H9 (cell line): Measurements from ENCODE around the gene SPAG4. TPM values are rescaled to one million over a fixed set of nuclear protein-coding genes. Genes with fewer than 3 reads are reported as not detected.

Source experiments
- DNase-seq: peaks from one replicate; pipeline ENCODE4 v3.0.0-alpha.2; 2017
- H2AFZ ChIP-seq: one replicate; pipeline ENCODE4 v1.6.1; 2013; ENCODE audit warnings: mild to moderate bottlenecking, low read length, control low read depth, moderate library complexity
- H2AK5ac ChIP-seq: 2 replicates; pipeline ENCODE4 v1.6.1; 2013; ENCODE audit warnings: low read length, control low read depth, mixed read lengths; ENCODE audit not compliant: insufficient read length
- H2BK120ac ChIP-seq: one replicate; pipeline ENCODE4 v1.6.1; 2013; ENCODE audit warnings: low read depth, mild to moderate bottlenecking, low read length, control low read depth, inconsistent platforms; ENCODE audit not compliant: poor library complexity, severe bottlenecking
- H2BK12ac ChIP-seq: 2 replicates; pipeline ENCODE4 v1.6.1; 2013; ENCODE audit warnings: low read length, control low read depth, mixed read lengths, low read depth; ENCODE audit not compliant: insufficient read length
- H2BK15ac ChIP-seq: 2 replicates; pipeline ENCODE4 v1.6.1; 2013; ENCODE audit warnings: low read depth, low read length, control low read depth
- H2BK20ac ChIP-seq: one replicate; pipeline ENCODE4 v1.6.1; 2013; ENCODE audit warnings: low read depth, mild to moderate bottlenecking, low read length, control low read depth, inconsistent platforms; ENCODE audit not compliant: poor library complexity, severe bottlenecking
- H2BK5ac ChIP-seq: 2 replicates; pipeline ENCODE4 v1.6.1; 2013; ENCODE audit warnings: low read length, control low read depth, mixed read lengths; ENCODE audit not compliant: insufficient read length
- H3K14ac ChIP-seq: 2 replicates; pipeline ENCODE4 v1.6.1; 2013; ENCODE audit warnings: low read length, control low read depth; ENCODE audit not compliant: insufficient read depth
- H3K18ac ChIP-seq: 2 replicates; pipeline ENCODE4 v1.6.1; 2013; ENCODE audit warnings: low read depth, mild to moderate bottlenecking, mixed read lengths, low read length, control low read depth; ENCODE audit not compliant: insufficient read length
- H3K23ac ChIP-seq: 2 replicates; pipeline ENCODE4 v1.6.1; 2013; ENCODE audit warnings: low read length, control low read depth, mixed read lengths, low read depth; ENCODE audit not compliant: insufficient read length
- H3K23me2 ChIP-seq: 2 replicates; pipeline ENCODE4 v1.6.1; 2013; ENCODE audit warnings: low read depth, mild to moderate bottlenecking, mixed read lengths, low read length, control low read depth; ENCODE audit not compliant: insufficient read length, poor library complexity, severe bottlenecking
- H3K27ac ChIP-seq: 2 replicates; pipeline ENCODE4 v1.5.1; 2013; ENCODE audit warnings: low read length, control low read depth, mixed read lengths, low read depth; ENCODE audit not compliant: insufficient read length
- H3K27me3 ChIP-seq: 2 replicates; pipeline ENCODE4 v1.6.1; 2013; ENCODE audit warnings: low read length, control low read depth, inconsistent platforms; ENCODE audit not compliant: insufficient read depth
- H3K4ac ChIP-seq: 2 replicates; pipeline ENCODE4 v1.6.1; 2013; ENCODE audit warnings: low read depth, mild to moderate bottlenecking, control low read depth, inconsistent platforms, low read length, moderate library complexity
- H3K4me1 ChIP-seq: 2 replicates; pipeline ENCODE4 v1.6.1; 2013; ENCODE audit warnings: low read length, control low read depth, inconsistent platforms; ENCODE audit not compliant: insufficient read depth
- H3K4me2 ChIP-seq: 2 replicates; pipeline ENCODE4 v1.6.1; 2013; ENCODE audit warnings: low read length, control low read depth, mixed read lengths; ENCODE audit not compliant: insufficient read length, insufficient read depth
- H3K56ac ChIP-seq: 2 replicates; pipeline ENCODE4 v1.6.1; 2013; ENCODE audit warnings: low read depth, mild to moderate bottlenecking, mixed read lengths, low read length, control low read depth; ENCODE audit not compliant: insufficient read length
- H3K79me1 ChIP-seq: 2 replicates; pipeline ENCODE4 v1.6.1; 2013; ENCODE audit warnings: low read depth, mild to moderate bottlenecking, moderate library complexity, low read length, control low read depth, inconsistent platforms; ENCODE audit not compliant: insufficient read depth, poor library complexity, severe bottlenecking
- H3K79me2 ChIP-seq: 2 replicates; pipeline ENCODE4 v1.6.1; 2013; ENCODE audit warnings: low read length, control low read depth, inconsistent platforms; ENCODE audit not compliant: insufficient read depth
- H3K9ac ChIP-seq: 2 replicates; pipeline ENCODE4 v1.6.1; 2013; ENCODE audit warnings: low read length, control low read depth, mixed read lengths; ENCODE audit not compliant: insufficient read length; ENCODE audit errors: extremely low read depth
- H3K9me3 ChIP-seq: one replicate; pipeline ENCODE4 v1.6.1; 2013; ENCODE audit warnings: low read depth, low read length, inconsistent platforms; ENCODE audit not compliant: control insufficient read depth
- H3T11ph ChIP-seq: one replicate; pipeline ENCODE4 v1.6.1; 2013; ENCODE audit warnings: mild to moderate bottlenecking, low read length, control low read depth, inconsistent platforms
- H4K20me1 ChIP-seq: one replicate; pipeline ENCODE4 v1.6.1; 2013; ENCODE audit not compliant: control insufficient read depth, insufficient read length, insufficient read depth
- H4K5ac ChIP-seq: 2 replicates; pipeline ENCODE4 v1.6.1; 2013; ENCODE audit warnings: low read depth, mild to moderate bottlenecking, mixed read lengths, low read length, control low read depth; ENCODE audit not compliant: insufficient read length
- H4K8ac ChIP-seq: replicated peaks from 2 replicates; pipeline ENCODE4 v1.6.1; 2013; ENCODE audit warnings: low read length, control low read depth, mixed read lengths, low read depth; ENCODE audit not compliant: insufficient read length
- H4K91ac ChIP-seq: 2 replicates; pipeline ENCODE4 v1.6.1; 2013; ENCODE audit warnings: low read depth, mild to moderate bottlenecking, moderate library complexity, mixed read lengths, low read length, control low read depth; ENCODE audit not compliant: insufficient read length
- H3K27ac Mint-ChIP-seq, 3 experiments: 2 replicates in 2 of 3; 3 replicates in 1 of 3; pipeline ENCODE4 v1.8.0; 2020 to 2021; ENCODE audit warnings: mixed read lengths in 3 of 3, mild to moderate bottlenecking in 1 of 3, moderate library complexity in 1 of 3
- H3K27me3 Mint-ChIP-seq: 2 replicates; pipeline ENCODE4 v1.8.0; 2021; ENCODE audit warnings: low read depth, mild to moderate bottlenecking, moderate library complexity, mixed read lengths
- H3K36me3 Mint-ChIP-seq, 3 experiments: 2 replicates in 2 of 3; 3 replicates in 1 of 3; pipeline ENCODE4 v1.8.0; 2020 to 2021; ENCODE audit warnings: low read depth in 3 of 3, mixed read lengths in 3 of 3; ENCODE audit not compliant: insufficient read depth in 1 of 3
- H3K4me1 Mint-ChIP-seq, 2 experiments: 2 replicates each; pipeline ENCODE4 v1.8.0; 2020; ENCODE audit warnings: mixed read lengths in 2 of 2
- H3K4me3 Mint-ChIP-seq, 2 experiments: 2 replicates in 1 of 2; 3 replicates in 1 of 2; pipeline ENCODE4 v1.8.0; 2020 to 2021; ENCODE audit warnings: mild to moderate bottlenecking in 2 of 2, mixed read lengths in 2 of 2, moderate library complexity in 1 of 2
- H3K9me3 Mint-ChIP-seq, 2 experiments: 2 replicates in 1 of 2; 3 replicates in 1 of 2; pipeline ENCODE4 v1.8.0; 2020; ENCODE audit warnings: mild to moderate bottlenecking in 2 of 2, mixed read lengths in 2 of 2, moderate library complexity in 1 of 2
- CTCF ChIP-seq: fragments of 200-600 bp; sonication (generic); conservative IDR thresholded peaks from 3 replicates; pipeline ENCODE4 v1.8.0; 2021; ENCODE audit warnings: antibody characterized with exemption, mild to moderate bottlenecking
- WGBS: extraction: QIAGEN DNeasy Blood & Tissue Kit; methylation state at CpG from one replicate; pipeline ENCODE4 v1.1.7; 2013; ENCODE audit warnings: missing lambda C conversion rate, low lambda C conversion rate, mixed read lengths; ENCODE audit not compliant: insufficient read length; ENCODE audit errors: extremely low coverage; 5-methylcytosine and 5-hydroxymethylcytosine counted together
- total RNA-seq: library from RNA; stranded (reverse); gene quantifications from 2 replicates; pipeline ENCODE4 v1.2.1, GENCODE V29; 2021

Gene SPAG4
- total RNA-seq, 1 experiment from 2014 or later, result 4.9 TPM

GRCh38 chr20:35618263-35619131 is 2.9 kb downstream of the SPAG4 start:
- Histone ChIP-seq H3K9me3 (no peaks in the 10 kb centered on the region), H3K79me2 (no peaks in the 10 kb centered on the region), H4K8ac (no peak overlapping the region), H2BK120ac (no peak overlapping the region), H3K23ac (no peak overlapping the region), H3T11ph (no peak overlapping the region), H2BK20ac (no peak overlapping the region), H2AK5ac (no peak overlapping the region), H3K27ac (no peak overlapping the region), H2BK5ac (no peak overlapping the region), H2BK12ac (no peak overlapping the region), H3K4me1 (no peaks in the 10 kb centered on the region), H3K4ac (no peak overlapping the region), H4K5ac (no peak overlapping the region), H4K20me1 (no peaks in the 10 kb centered on the region), H2BK15ac (no peak overlapping the region), H3K4me2 (peak overlapping the region; percentile 77), H2AFZ (no peak overlapping the region), H3K14ac (peak overlapping the region; percentile 51; the same call in 1 of the 2 replicates), H3K23me2 (peaks cover 18% of the 10 kb centered on the region), H3K18ac (no peak overlapping the region), H3K27me3 (no peaks in the 10 kb centered on the region; the same call in 1 of the 2 replicates), H3K56ac (no peak overlapping the region), H3K79me1 (no peaks in the 10 kb centered on the region), H3K9ac (peak overlapping the region; percentile 41), H4K91ac (no peak overlapping the region)
- peaks cover 21 to 28% of the 10 kb centered on the region in 2 experiments for H3K4me1 Mint-ChIP-seq
- WGBS, result no CpG with 5 or more reads among the region's 35 CpGs
- no peak overlapping the region for H3K27ac Mint-ChIP-seq
- DNase-seq, result peak; percentile 55
- H3K4me3 Mint-ChIP-seq, result peak overlapping the region; percentile 81 to 96
- H3K9me3 Mint-ChIP-seq, result no peaks in the 10 kb centered on the region
- TF ChIP-seq CTCF, result no peak
- peaks cover 23% of the 10 kb centered on the region for H3K27me3 Mint-ChIP-seq
- no peaks in the 10 kb centered on the region for H3K36me3 Mint-ChIP-seq
